Kidney epithelial cell (primary cell): ENCODE data around the gene TAS1R3. TPM values are rescaled to one million over a fixed set of nuclear protein-coding genes. Genes with fewer than 3 reads are reported as not detected.

Experiments
- DNase-seq: peaks from one replicate; pipeline ENCODE4 v3.0.0-alpha.2; 2010; ENCODE audit warnings: low read depth
- H3K27me3 ChIP-seq: 2 replicates; pipeline ENCODE4 v1.6.0; 2011; ENCODE audit warnings: low read length; ENCODE audit not compliant: control insufficient read depth, insufficient read depth
- H3K36me3 ChIP-seq: 2 replicates; pipeline ENCODE4 v1.5.1; 2011; ENCODE audit warnings: low read length; ENCODE audit not compliant: control insufficient read depth, insufficient read depth
- H3K4me3 ChIP-seq: 2 replicates; pipeline ENCODE4 v1.5.1; 2011; ENCODE audit warnings: low read depth, mild to moderate bottlenecking, control low read depth, low read length
- total RNA-seq: library from RNA; depleted of rRNA; stranded (reverse); fragments of >200 nt; gene quantifications from 2 replicates; pipeline ENCODE4 v1.2.3, GENCODE V29; 2015
- TF ChIP-seq, protein P1 (sequence below): IDR thresholded peaks from 2 replicates; pipeline ENCODE4 v1.5.1; 2011; ENCODE audit warnings: mild to moderate bottlenecking, moderate library complexity, low read length, control low read depth, inconsistent platforms; ENCODE audit not compliant: insufficient read depth, poor library complexity, severe bottlenecking

Gene TAS1R3
- total RNA-seq, 1 donor from 2014 or later, result 0.08 TPM

DNA sequence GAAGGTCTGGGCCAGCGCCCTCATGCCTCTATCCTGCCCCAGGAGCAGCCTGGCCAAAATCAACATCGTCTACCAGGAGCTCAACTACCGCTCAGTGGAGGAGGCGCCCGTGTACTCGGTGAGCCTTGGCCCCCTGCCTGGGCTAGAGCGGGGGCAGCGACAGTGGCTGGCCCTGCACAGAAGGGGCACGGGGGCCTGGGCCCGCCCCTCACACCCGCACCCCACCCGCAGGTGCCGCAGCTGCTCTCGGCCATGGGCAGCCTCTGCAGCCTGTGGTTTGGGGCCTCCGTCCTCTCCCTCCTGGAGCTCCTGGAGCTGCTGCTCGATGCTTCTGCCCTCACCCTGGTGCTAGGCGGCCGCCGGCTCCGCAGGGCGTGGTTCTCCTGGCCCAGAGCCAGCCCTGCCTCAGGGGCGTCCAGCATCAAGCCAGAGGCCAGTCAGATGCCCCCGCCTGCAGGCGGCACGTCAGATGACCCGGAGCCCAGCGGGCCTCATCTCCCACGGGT lies 40.0 kb upstream of the TAS1R3 start:
- TF ChIP-seq, protein P1, sequence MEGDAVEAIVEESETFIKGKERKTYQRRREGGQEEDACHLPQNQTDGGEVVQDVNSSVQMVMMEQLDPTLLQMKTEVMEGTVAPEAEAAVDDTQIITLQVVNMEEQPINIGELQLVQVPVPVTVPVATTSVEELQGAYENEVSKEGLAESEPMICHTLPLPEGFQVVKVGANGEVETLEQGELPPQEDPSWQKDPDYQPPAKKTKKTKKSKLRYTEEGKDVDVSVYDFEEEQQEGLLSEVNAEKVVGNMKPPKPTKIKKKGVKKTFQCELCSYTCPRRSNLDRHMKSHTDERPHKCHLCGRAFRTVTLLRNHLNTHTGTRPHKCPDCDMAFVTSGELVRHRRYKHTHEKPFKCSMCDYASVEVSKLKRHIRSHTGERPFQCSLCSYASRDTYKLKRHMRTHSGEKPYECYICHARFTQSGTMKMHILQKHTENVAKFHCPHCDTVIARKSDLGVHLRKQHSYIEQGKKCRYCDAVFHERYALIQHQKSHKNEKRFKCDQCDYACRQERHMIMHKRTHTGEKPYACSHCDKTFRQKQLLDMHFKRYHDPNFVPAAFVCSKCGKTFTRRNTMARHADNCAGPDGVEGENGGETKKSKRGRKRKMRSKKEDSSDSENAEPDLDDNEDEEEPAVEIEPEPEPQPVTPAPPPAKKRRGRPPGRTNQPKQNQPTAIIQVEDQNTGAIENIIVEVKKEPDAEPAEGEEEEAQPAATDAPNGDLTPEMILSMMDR, result no peak
- Histone ChIP-seq H3K36me3 (no peaks in the 10 kb centered on the region), H3K27me3 (peaks cover 21% of the 10 kb centered on the region), H3K4me3 (no peak overlapping the region)
- DNase-seq, result no peak

DNA sequence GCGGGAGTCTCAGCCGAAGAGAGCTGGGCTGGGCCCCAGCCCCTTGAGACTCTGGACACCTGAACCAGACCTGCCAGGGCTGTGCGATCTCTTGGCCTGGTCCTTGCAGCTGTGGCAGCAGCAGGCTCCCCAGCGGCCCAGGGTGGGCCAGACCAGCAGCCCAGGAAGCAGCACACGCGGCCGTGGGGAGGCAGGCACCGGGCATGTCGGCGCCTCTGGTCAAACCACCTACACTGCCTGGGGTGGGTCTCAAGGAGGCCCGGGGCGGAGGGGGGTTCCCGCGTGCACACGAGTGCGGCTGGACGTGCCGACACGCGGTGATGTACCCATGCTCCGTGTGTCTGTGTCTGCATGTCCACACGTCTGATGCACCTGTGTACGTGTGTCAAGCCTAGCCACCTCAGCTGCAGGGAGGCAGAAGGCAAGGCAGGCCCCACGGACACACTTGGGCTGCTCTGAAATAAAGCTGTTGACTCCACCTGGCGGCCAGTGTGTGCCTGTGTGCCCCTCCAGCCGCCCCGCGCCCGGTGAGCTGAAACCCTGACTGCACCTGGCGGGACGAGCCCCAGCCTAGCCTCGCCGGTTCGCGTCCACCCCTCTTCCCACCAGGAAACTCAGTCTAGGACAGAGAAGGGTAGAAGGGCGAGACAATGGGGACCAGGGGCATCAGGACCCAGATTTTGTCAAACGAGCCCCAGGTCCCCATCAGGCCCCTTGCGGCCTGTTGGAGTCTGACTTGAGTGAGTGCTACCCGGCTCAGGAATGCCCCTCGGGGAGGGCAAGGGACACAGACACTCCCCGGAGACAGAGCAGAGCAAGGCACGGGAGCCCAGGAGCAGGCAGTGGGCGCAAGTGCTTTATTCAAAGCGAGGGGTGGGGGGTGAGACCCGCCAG lies 39.3 kb upstream of the TAS1R3 start:
- no peaks in the 10 kb centered on the region for H3K36me3 ChIP-seq
- TF ChIP-seq, protein P1, result peak; percentile 75
- DNase-seq, result peak; percentile 43
- no peak overlapping the region for H3K4me3 ChIP-seq
- peaks cover 14% of the 10 kb centered on the region for H3K27me3 ChIP-seq

DNA sequence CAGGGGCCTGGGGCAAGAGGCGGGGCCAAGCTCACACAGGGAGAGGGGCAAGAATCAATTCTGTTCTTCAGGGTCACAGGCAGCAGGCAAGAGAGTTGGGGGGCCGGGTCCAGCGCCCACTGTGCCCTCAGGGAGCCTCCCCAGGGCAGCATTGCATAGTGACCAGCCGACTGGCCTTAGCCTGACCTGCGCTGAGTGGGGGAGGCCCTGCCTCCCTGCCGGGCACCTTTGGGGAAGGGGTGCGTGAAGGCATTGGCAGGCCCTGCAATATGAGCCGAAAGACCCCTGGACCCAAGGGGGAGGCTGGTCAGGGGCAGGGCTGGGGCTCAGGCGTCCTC lies 38.7 kb upstream of the TAS1R3 start:
- no peaks in the 10 kb centered on the region for H3K36me3 ChIP-seq
- no peak for DNase-seq
- H3K27me3 ChIP-seq, result peaks cover 10% of the 10 kb centered on the region
- TF ChIP-seq, protein P1, result no peak
- no peak overlapping the region for H3K4me3 ChIP-seq

DNA sequence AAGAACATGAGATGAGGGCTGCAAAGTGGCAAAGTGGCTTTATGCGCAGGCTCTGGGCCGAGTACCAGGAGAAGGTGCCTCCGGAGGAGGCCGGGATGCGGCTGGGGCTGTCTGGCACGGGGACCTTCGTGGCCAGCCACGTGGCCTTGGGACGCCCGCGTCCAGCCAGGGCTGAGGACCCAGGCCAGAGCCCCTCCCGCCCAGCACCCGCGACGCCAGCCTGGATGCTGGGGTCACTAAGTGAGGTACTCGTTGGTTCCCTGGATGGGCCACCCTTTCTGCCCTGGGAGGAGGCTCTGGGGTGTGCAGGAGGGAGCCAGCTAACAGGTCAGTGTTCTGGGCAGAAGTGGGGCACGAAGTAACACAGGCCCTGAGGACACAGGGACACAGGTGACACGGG lies 38.2 kb upstream of the TAS1R3 start:
- DNase-seq, result no peak
- Histone ChIP-seq H3K27me3 (peaks cover 5% of the 10 kb centered on the region), H3K36me3 (no peaks in the 10 kb centered on the region), H3K4me3 (no peak overlapping the region)
- TF ChIP-seq, protein P1, result no peak

DNA sequence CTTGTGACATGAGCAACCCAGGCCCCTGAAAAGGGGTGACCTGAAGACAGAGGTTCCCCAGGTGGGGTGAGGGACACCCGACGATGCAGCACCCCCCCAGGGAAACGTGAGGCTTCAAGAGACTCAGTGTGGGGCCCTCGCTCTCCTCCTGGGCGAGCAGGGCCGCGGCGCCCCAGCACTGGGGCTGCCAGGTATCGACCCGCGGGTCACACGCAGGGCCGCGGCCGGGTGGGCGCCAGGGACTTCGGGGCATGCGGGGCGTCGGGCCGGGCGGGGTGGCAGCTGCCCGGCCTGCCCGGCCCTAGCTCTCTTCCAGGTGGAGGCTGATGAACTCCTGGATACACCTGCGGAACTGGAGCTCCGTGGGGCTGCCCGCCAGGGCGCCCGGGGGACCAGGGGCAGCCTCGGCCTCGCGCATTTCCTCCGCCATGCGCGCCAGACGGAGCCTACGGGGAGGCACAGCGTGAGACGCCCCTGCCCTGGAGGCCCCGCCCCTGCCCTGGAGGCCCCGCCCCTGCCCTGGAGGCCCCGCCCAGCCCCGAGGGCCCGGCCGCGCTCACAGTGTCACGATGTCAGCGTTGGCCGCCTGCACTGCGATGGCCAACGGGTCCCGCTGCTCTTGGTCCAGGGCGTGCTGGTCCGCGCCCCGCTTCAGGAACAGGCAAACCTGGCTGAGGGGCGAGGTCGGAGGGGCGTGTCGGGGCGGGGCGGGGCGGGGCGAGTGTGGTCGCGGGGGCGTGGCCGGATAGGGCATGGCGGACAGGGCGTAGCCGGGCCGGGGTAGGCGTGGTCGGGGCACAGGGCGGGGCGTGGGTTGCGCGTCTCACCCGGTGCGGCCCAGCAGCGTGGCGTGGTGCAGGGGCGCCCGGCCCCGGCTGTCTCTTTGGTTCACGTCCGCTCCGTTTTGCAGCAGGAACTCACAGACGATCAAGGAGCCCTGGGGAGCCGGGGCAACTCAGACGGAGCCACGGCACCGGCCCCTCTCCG lies 37.5 kb upstream of the TAS1R3 start:
- Histone ChIP-seq H3K27me3 (peaks cover 5% of the 10 kb centered on the region), H3K36me3 (no peaks in the 10 kb centered on the region), H3K4me3 (no peak overlapping the region)
- TF ChIP-seq, protein P1, result no peak
- DNase-seq, result no peak
